Measurements from ENCODE around the gene OSER1.

OSER1 gene

GRCh38 chr20:44182135-44182765 lies 28.3 kb downstream of the OSER1 start:
- H3K9me3 ChIP-seq (ENCODE audit: control insufficient read depth, low read length): no peaks in the 10 kb centered on the region
- no peak overlapping the region for H3K4me3 ChIP-seq (ENCODE audit: low read depth, low read length)
- H3K4me1 ChIP-seq: peaks cover 5% of the 10 kb centered on the region
- no peaks in the 10 kb centered on the region for H3K36me3 ChIP-seq (ENCODE audit: control insufficient read depth, insufficient read depth, low read length)
- no peak overlapping the region for H2AFZ ChIP-seq
- no peak overlapping the region for H3K4me2 ChIP-seq (ENCODE audit: low read length)
- no peaks in the 10 kb centered on the region for H3K79me2 ChIP-seq
- no peak overlapping the region for H3K27ac ChIP-seq
- no peaks in the 10 kb centered on the region for H3K27me3 ChIP-seq (ENCODE audit: control insufficient read depth, insufficient read depth, low read length)
- TF ChIP-seq, protein P1, sequence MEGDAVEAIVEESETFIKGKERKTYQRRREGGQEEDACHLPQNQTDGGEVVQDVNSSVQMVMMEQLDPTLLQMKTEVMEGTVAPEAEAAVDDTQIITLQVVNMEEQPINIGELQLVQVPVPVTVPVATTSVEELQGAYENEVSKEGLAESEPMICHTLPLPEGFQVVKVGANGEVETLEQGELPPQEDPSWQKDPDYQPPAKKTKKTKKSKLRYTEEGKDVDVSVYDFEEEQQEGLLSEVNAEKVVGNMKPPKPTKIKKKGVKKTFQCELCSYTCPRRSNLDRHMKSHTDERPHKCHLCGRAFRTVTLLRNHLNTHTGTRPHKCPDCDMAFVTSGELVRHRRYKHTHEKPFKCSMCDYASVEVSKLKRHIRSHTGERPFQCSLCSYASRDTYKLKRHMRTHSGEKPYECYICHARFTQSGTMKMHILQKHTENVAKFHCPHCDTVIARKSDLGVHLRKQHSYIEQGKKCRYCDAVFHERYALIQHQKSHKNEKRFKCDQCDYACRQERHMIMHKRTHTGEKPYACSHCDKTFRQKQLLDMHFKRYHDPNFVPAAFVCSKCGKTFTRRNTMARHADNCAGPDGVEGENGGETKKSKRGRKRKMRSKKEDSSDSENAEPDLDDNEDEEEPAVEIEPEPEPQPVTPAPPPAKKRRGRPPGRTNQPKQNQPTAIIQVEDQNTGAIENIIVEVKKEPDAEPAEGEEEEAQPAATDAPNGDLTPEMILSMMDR (IDR thresholded peaks at IDR 0.05): no peak
- H3K9ac ChIP-seq: no peak overlapping the region

DNA sequence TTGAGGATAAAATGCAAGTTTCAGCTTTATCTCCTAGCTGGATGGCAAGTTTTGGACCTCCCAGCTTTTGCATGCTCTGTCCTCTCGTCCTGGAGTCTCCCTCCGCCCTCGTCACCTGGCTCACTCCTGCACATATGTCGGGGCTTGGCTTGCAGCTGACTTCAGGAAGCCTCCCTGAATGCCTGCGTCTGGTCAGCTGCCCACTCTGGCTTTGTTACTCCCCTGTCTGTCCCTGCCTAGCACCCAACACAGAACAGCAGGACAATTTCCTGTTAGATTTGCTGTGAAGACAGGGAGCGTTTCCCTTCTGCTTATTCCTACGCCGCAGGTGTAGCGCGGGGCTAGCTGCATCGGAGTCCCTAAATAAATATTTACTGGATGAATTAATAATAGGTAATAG lies 29.0 kb downstream of the OSER1 start:
- H3K27ac ChIP-seq: no peak overlapping the region
- no peaks in the 10 kb centered on the region for H3K9me3 ChIP-seq (ENCODE audit: control insufficient read depth, low read length)
- H3K4me2 ChIP-seq (ENCODE audit: low read length): no peak overlapping the region
- no peaks in the 10 kb centered on the region for H3K27me3 ChIP-seq (ENCODE audit: control insufficient read depth, insufficient read depth, low read length)
- H2AFZ ChIP-seq: no peak overlapping the region
- H3K4me1 ChIP-seq: no peaks in the 10 kb centered on the region
- no peak overlapping the region for H3K9ac ChIP-seq
- H3K4me3 ChIP-seq (ENCODE audit: low read depth, low read length): no peak overlapping the region
- TF ChIP-seq, protein P1 (IDR thresholded peaks at IDR 0.05): no peak
- no peaks in the 10 kb centered on the region for H3K36me3 ChIP-seq (ENCODE audit: control insufficient read depth, insufficient read depth, low read length)
- H3K79me2 ChIP-seq: no peaks in the 10 kb centered on the region

DNA sequence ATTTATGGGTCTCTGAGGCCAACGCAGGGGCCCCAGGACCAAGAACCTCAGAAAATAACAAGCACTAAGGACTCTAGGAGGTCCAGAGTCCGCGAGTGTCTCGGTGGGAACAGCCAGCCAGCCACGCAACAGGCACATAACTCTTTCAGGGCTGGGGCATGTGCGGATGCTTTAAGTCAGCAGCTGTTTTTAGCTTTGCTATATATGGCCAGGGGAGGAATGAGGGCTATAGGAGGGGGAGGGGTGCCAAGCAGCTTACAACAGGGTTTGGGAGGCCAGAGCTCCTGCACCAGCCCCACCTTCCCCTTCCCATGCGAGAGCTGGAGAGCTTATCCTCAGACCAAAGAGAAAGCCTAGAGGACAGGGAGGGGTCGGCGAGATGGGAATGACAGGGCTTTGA lies 29.8 kb downstream of the OSER1 start:
- Histone ChIP-seq H3K36me3 (ENCODE audit: control insufficient read depth, insufficient read depth, low read length) (no peaks in the 10 kb centered on the region), H3K27ac (no peak overlapping the region), H2AFZ (no peak overlapping the region), H3K9ac (no peak overlapping the region), H3K4me2 (ENCODE audit: low read length) (no peak overlapping the region), H3K9me3 (ENCODE audit: control insufficient read depth, low read length) (no peaks in the 10 kb centered on the region), H3K4me1 (no peaks in the 10 kb centered on the region), H3K79me2 (no peaks in the 10 kb centered on the region), H3K4me3 (ENCODE audit: low read depth, low read length) (no peak overlapping the region), H3K27me3 (ENCODE audit: control insufficient read depth, insufficient read depth, low read length) (no peaks in the 10 kb centered on the region)
- TF ChIP-seq, protein P1 (IDR thresholded peaks at IDR 0.05): no peak

DNA sequence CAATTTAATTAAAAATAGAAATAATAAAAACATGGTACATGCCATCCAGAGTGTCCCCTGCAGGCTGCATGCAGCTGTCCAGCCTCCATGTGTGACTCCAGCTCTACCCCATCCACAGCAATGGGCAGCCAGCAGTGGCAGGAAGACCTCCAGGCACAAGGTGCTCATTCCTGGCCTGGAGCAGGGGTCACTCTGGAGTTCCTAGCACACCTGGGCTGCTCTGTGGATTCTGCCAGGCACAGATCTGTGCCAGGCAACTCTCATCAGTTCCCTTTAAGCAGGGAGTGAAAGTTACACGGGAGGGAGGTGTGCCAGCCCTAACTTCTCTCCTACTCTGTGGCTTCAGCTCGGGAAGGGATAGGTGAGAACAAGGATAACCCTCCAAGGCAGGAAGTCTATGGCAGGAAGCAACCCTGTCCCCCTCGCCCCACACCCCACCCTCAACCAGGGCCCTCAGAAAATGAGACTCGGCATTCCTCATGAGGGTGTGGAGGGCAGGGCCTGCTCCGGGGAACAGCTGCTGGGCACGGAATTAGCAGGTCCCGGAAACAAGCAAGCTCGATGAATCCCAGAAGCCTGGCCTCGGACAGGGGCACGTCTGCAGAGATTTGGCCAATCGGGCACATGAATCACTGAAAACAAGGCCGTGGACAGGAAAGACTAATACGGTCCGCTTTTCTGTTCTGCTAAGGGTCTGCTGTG lies 33.6 kb downstream of the OSER1 start:
- no peaks in the 10 kb centered on the region for H3K36me3 ChIP-seq (ENCODE audit: control insufficient read depth, insufficient read depth, low read length)
- no peaks in the 10 kb centered on the region for H3K4me1 ChIP-seq
- H3K9ac ChIP-seq: no peak overlapping the region
- H3K9me3 ChIP-seq (ENCODE audit: control insufficient read depth, low read length): no peaks in the 10 kb centered on the region
- H3K27me3 ChIP-seq (ENCODE audit: control insufficient read depth, insufficient read depth, low read length): no peaks in the 10 kb centered on the region
- H2AFZ ChIP-seq: no peak overlapping the region
- no peak overlapping the region for H3K4me3 ChIP-seq (ENCODE audit: low read depth, low read length)
- TF ChIP-seq, protein P1 (IDR thresholded peaks at IDR 0.05): no peak
- no peaks in the 10 kb centered on the region for H3K79me2 ChIP-seq
- no peak overlapping the region for H3K27ac ChIP-seq
- no peak overlapping the region for H3K4me2 ChIP-seq (ENCODE audit: low read length)
